Activated CD8-positive, alpha-beta T cell treated with anti-CD3 and anti-CD28 coated beads, Interleukin-2, amount 10 ng/mL, durations not matched to agents 7 days and 5 days (primary cell): ENCODE data around the gene BICD1. TPM values are rescaled to one million over a fixed set of nuclear protein-coding genes. Genes with fewer than 3 reads are reported as not detected.

Experiments
- ATAC-seq: fragments of 150-1000 bp; cut with Tn5 transposase; one replicate; pipeline ENCODE4 v1.10.0; 2021; ENCODE audit warnings: moderate library complexity
- CTCF ChIA-PET: fragments of 350-600 bp; sonication (Branson Sonifier 250); formaldehyde crosslinking; loops from one replicate; lab custom pipeline; 2021; ENCODE audit warnings: antibody characterized with exemption; lab: Charles Lee
- POLR2A ChIA-PET: fragments of 350-600 bp; sonication (Branson Sonifier 250); formaldehyde crosslinking; loops from one replicate; lab custom pipeline; 2021; ENCODE audit warnings: antibody characterized with exemption; lab: Charles Lee
- DNase-seq: peaks from one replicate; pipeline ENCODE4 v3.0.0-alpha.2; 2020
- H3K27ac Mint-ChIP-seq: one replicate; pipeline ENCODE4 v1.8.0; 2021; ENCODE audit warnings: mild to moderate bottlenecking, mixed read lengths
- H3K27me3 Mint-ChIP-seq: one replicate; pipeline ENCODE4 v1.8.0; 2021; ENCODE audit warnings: low read depth, mixed read lengths
- H3K36me3 Mint-ChIP-seq: one replicate; pipeline ENCODE4 v1.8.0; 2021; ENCODE audit warnings: low read depth, mixed read lengths
- H3K4me1 Mint-ChIP-seq: one replicate; pipeline ENCODE4 v1.8.0; 2021; ENCODE audit warnings: low read depth, mixed read lengths
- H3K4me3 Mint-ChIP-seq: one replicate; pipeline ENCODE4 v1.8.0; 2021; ENCODE audit warnings: mild to moderate bottlenecking, mixed read lengths
- H3K9me3 Mint-ChIP-seq: one replicate; pipeline ENCODE4 v1.8.0; 2022; ENCODE audit warnings: mixed read lengths; ENCODE audit not compliant: insufficient read depth
- total RNA-seq, 2 experiments: library from RNA; stranded (reverse); gene quantifications; one replicate each; pipeline ENCODE4 v1.2.3, GENCODE V29; 2021

The BICD1 gene
- total RNA-seq, 2 experiments from 2014 or later, result 16.8 to 17.6 TPM

DNA sequence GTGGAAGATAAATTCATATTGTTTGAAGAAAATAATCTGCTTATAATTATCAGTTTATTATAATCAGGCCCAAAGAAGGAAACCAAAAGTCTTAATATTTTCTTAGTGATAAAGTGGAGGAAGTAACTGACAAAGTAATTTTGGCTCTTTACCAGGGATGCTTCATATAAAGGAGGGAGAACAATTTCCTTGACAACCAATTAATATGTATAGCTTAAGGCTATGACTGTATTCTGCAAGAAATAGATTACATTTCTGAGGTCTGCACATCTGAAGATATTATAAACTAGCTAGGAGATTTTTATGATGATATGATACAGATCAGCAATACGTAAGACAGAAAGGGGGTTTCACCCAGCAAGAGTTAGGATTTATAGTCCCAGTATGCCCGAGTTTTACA, 90.8 kb downstream of the BICD1 start:
- ATAC-seq, result no peak
- peaks cover 2% of the 10 kb centered on the region for H3K4me1 Mint-ChIP-seq
- no peaks in the 10 kb centered on the region for H3K27me3 Mint-ChIP-seq
- peaks cover 26% of the 10 kb centered on the region for H3K9me3 Mint-ChIP-seq
- POLR2A ChIA-PET, result no interaction called here
- H3K27ac Mint-ChIP-seq, result no peak overlapping the region
- peaks cover 9% of the 10 kb centered on the region for H3K36me3 Mint-ChIP-seq
- no peak overlapping the region for H3K4me3 Mint-ChIP-seq
- DNase-seq, result no peak
- CTCF ChIA-PET, result no interaction called here

- no peak for DNase-seq
- no peak overlapping the region for H3K27ac Mint-ChIP-seq
- peaks cover 22% of the 10 kb centered on the region for H3K9me3 Mint-ChIP-seq
- H3K27me3 Mint-ChIP-seq, result no peaks in the 10 kb centered on the region
- POLR2A ChIA-PET, result no interaction called here
- no peak overlapping the region for H3K4me3 Mint-ChIP-seq
- CTCF ChIA-PET, result interaction anchor here (0.8 kb wide), 1 partner anchor 96 kb away, joined by 3 read pairs; no protein-coding TSS in a partner anchor
- ATAC-seq, result no peak
- H3K36me3 Mint-ChIP-seq, result peaks cover 7% of the 10 kb centered on the region
- peaks cover 2% of the 10 kb centered on the region for H3K4me1 Mint-ChIP-seq
Observed at GRCh38 chr12:32198555-32198954, 91.9 kb downstream of the BICD1 start.

DNA sequence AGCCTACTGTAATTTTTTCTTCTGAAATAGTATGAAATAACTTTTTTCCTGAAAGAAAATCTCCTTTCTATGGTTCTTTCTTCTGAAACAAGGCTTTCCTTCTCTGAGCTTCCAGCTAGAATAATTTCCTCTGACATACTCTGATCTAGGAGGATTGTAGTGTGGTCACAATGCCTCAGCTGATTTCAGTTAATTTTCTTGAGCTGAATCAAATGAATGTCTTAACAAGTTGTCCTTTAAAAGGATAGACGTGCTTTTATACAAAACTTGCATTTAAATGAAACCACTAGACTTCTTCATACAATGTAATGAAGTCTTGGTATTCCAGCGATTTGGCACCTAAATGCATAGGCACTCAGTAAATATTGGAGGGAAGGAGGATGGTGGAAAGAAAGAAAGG, 94.4 kb downstream of the BICD1 start:
- ATAC-seq (no peak), DNase-seq (no peak)
- ChIA-PET POLR2A (no interaction called here), CTCF (no interaction called here)
- H3K27me3 Mint-ChIP-seq, result no peaks in the 10 kb centered on the region
- no peak overlapping the region for H3K4me3 Mint-ChIP-seq
- H3K4me1 Mint-ChIP-seq, result peaks cover 2% of the 10 kb centered on the region
- H3K36me3 Mint-ChIP-seq, result no peaks in the 10 kb centered on the region
- H3K9me3 Mint-ChIP-seq, result peaks cover 3% of the 10 kb centered on the region
- H3K27ac Mint-ChIP-seq, result no peak overlapping the region

GRCh38 chr12:32201976-32202375, 95.3 kb downstream of the BICD1 start:
- ChIA-PET CTCF (interaction anchor here (1.3 kb wide), 1 partner anchor 22 kb away, joined by 4 read pairs; no protein-coding TSS in a partner anchor), POLR2A (no interaction called here)
- ATAC-seq (no peak), DNase-seq (no peak)
- Mint-ChIP-seq H3K4me1 (peaks cover 2% of the 10 kb centered on the region), H3K27me3 (no peaks in the 10 kb centered on the region), H3K36me3 (no peaks in the 10 kb centered on the region), H3K4me3 (no peak overlapping the region), H3K9me3 (no peaks in the 10 kb centered on the region), H3K27ac (no peak overlapping the region)

- no peak overlapping the region for H3K27ac Mint-ChIP-seq
- ATAC-seq, result no peak
- DNase-seq, result no peak
- H3K4me3 Mint-ChIP-seq, result no peak overlapping the region
- H3K36me3 Mint-ChIP-seq, result no peaks in the 10 kb centered on the region
- H3K9me3 Mint-ChIP-seq, result no peaks in the 10 kb centered on the region
- H3K4me1 Mint-ChIP-seq, result no peaks in the 10 kb centered on the region
- no peaks in the 10 kb centered on the region for H3K27me3 Mint-ChIP-seq
- CTCF ChIA-PET, result no interaction called here
- POLR2A ChIA-PET, result no interaction called here
Observed at GRCh38 chr12:32205731-32206130, 99.1 kb downstream of the BICD1 start.

GRCh38 chr12:32208355-32208754, 101.7 kb downstream of the BICD1 start:
- DNase-seq (no peak), ATAC-seq (no peak)
- no peak overlapping the region for H3K4me3 Mint-ChIP-seq
- H3K9me3 Mint-ChIP-seq, result no peaks in the 10 kb centered on the region
- H3K4me1 Mint-ChIP-seq, result no peaks in the 10 kb centered on the region
- H3K27me3 Mint-ChIP-seq, result no peaks in the 10 kb centered on the region
- ChIA-PET CTCF (no interaction called here), POLR2A (no interaction called here)
- H3K27ac Mint-ChIP-seq, result no peak overlapping the region
- no peaks in the 10 kb centered on the region for H3K36me3 Mint-ChIP-seq

GRCh38 chr12:32211066-32211899, 104.6 kb downstream of the BICD1 start:
- H3K9me3 Mint-ChIP-seq, result no peaks in the 10 kb centered on the region
- no peaks in the 10 kb centered on the region for H3K27me3 Mint-ChIP-seq
- no peak overlapping the region for H3K27ac Mint-ChIP-seq
- no peaks in the 10 kb centered on the region for H3K4me1 Mint-ChIP-seq
- H3K4me3 Mint-ChIP-seq, result no peak overlapping the region
- no peak for DNase-seq
- peaks cover 3% of the 10 kb centered on the region for H3K36me3 Mint-ChIP-seq
- POLR2A ChIA-PET, result no interaction called here
- CTCF ChIA-PET, result no interaction called here
- no peak for ATAC-seq

GRCh38 chr12:32211900-32212156, 105.2 kb downstream of the BICD1 start:
- no peaks in the 10 kb centered on the region for H3K9me3 Mint-ChIP-seq
- no peak overlapping the region for H3K4me3 Mint-ChIP-seq
- no peak overlapping the region for H3K27ac Mint-ChIP-seq
- no peak for ATAC-seq
- no peaks in the 10 kb centered on the region for H3K27me3 Mint-ChIP-seq
- DNase-seq, result no peak
- H3K36me3 Mint-ChIP-seq, result peaks cover 3% of the 10 kb centered on the region
- POLR2A ChIA-PET, result no interaction called here
- H3K4me1 Mint-ChIP-seq, result no peaks in the 10 kb centered on the region
- CTCF ChIA-PET, result no interaction called here

GRCh38 chr12:32214723-32215122, 108.1 kb downstream of the BICD1 start:
- H3K4me3 Mint-ChIP-seq, result no peak overlapping the region
- ATAC-seq, result no peak
- no peaks in the 10 kb centered on the region for H3K27me3 Mint-ChIP-seq
- H3K4me1 Mint-ChIP-seq, result no peaks in the 10 kb centered on the region
- ChIA-PET POLR2A (no interaction called here), CTCF (no interaction called here)
- DNase-seq, result no peak
- no peak overlapping the region for H3K27ac Mint-ChIP-seq
- H3K36me3 Mint-ChIP-seq, result peaks cover 13% of the 10 kb centered on the region
- H3K9me3 Mint-ChIP-seq, result no peaks in the 10 kb centered on the region

DNA sequence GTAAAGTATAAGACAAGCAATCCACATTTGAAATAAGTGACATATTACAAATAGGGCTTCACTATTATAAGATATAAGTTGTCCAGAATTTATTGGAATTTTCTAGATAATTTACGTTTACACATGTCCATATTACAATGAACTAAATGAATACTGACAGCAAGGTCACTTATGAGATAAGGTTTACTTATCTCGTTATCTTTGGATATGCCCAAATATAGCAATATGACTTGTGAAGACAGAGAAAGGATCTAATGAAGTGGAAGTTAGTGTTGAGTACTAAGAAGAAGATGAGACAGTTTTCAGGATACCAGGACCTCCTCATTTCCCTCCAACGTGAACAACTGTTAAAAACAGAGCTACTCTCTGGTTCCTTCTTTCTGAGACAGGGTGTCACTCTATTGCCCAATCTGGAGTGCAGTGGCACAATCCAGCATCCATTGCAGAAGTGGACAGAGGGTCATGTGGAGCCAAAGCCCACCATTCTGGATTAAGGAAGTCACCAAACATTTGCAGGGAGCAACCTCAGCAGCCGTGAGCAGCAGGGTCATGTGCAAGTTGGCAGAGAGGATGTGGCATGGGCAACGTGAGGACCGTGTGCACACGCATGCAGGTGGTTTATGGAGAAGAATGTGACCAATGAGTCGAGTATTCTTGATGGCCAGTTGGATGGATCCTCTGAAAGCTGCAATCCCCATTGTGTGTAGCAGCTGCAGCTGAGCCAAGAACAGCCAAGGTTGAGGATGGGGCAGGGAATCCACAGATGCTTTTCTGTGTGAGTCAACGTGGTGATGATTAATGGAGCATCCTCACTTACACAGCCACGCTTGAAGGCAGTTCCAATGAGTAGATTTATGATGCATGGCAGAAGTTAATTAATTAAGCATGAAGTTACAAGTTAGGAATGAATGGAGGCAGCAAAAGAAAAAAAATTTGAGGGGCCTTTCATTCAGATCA, 111.0 kb downstream of the BICD1 start:
- POLR2A ChIA-PET, result no interaction called here
- Mint-ChIP-seq H3K9me3 (no peaks in the 10 kb centered on the region), H3K4me3 (no peak overlapping the region), H3K27me3 (no peaks in the 10 kb centered on the region), H3K36me3 (peaks cover 13% of the 10 kb centered on the region), H3K27ac (peak overlapping the region; percentile 8), H3K4me1 (no peaks in the 10 kb centered on the region)
- CTCF ChIA-PET, result no interaction called here
- DNase-seq (no peak), ATAC-seq (no peak)

GRCh38 chr12:32223941-32224340, 117.3 kb downstream of the BICD1 start:
- no peak for ATAC-seq
- Mint-ChIP-seq H3K4me3 (no peak overlapping the region), H3K9me3 (no peaks in the 10 kb centered on the region), H3K36me3 (no peaks in the 10 kb centered on the region), H3K4me1 (no peaks in the 10 kb centered on the region), H3K27ac (no peak overlapping the region), H3K27me3 (no peaks in the 10 kb centered on the region)
- no peak for DNase-seq
- POLR2A ChIA-PET, result no interaction called here
- CTCF ChIA-PET, result interaction anchor here (0.9 kb wide), 1 partner anchor 22 kb away, joined by 4 read pairs; no protein-coding TSS in a partner anchor

DNA sequence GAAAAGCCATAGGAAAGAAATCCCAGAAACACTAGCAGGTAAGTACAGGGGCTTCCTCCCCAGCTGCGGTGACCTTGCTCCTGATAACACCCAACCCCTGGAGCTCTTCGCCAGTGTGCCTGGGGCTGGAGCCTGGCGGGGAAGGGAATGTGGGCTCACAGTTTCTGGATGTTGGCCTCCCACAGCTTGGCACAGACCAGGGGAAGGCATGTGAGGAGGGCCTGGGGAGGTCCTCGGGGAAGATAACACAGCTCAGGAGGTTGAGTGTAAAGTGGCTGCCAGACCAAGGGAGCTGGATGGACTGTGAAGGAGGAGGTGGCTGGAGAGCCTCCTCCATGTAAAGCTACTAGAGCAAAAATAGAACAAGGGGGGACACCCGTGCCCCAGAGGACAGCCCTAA, 120.1 kb downstream of the BICD1 start:
- ATAC-seq (no peak), DNase-seq (no peak)
- Mint-ChIP-seq H3K4me1 (no peaks in the 10 kb centered on the region), H3K36me3 (no peaks in the 10 kb centered on the region), H3K4me3 (no peak overlapping the region), H3K9me3 (no peaks in the 10 kb centered on the region), H3K27me3 (no peaks in the 10 kb centered on the region), H3K27ac (no peak overlapping the region)
- ChIA-PET POLR2A (no interaction called here), CTCF (no interaction called here)
